Hematopoietic multipotent progenitor cell treated with erythropoietin and hydrocortisone succinate and interleukin-3 and kit ligand, for 6 days (in vitro differentiated cells): ENCODE results near the gene HSF5.
A peak's percentile ranks its signal among the peaks of the same experiment; 100 is the strongest.

Experiments used
- DNase-seq: peaks from one replicate; pipeline ENCODE4 v3.0.0-alpha.2; 2015

Gene HSF5

GRCh38 chr17:58487589-58488427 lies at the start of gene HSF5:
Gene HSF5 (minus strand): TSS chr17:58488408. CDS start chr17:58488274, 134 bp downstream.
- DNase-seq: peak; percentile 70

- DNase-seq: no peak
Measured at GRCh38 chr17:58537266-58537665, 49.1 kb upstream of the HSF5 start.

- DNase-seq: no peak
Measured at GRCh38 chr17:58536542-58536941, 48.3 kb upstream of the HSF5 start.

- DNase-seq: no peak
Measured at GRCh38 chr17:58535431-58535830, 47.2 kb upstream of the HSF5 start.

DNA sequence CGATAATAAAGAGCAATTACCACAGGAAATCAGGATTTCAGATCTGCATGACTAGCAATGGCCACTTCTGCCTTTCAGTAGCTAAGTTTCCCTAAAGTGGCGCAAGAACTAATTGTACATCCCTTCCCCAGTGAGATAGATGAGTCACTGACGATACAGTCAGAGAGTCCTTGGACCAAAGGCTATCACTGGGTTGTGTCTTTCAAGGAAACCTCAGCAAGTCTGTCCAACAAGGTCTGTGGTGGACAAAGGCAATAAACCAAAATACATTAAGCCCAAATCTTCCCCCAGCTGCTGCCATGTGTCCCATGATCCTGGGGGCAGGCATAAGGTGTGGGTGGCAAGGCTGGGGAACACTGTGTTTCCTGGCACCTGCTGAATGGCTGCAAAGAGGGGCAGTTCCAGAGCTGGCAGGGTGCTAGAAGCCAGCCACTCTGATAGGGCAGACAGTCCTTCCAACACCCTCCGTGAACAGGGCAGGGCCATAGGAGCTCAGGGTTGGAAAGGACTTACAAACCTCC lies 46.8 kb upstream of the HSF5 start:
- DNase-seq: peak; percentile 42

GRCh38 chr17:58534331-58534730 lies 46.1 kb upstream of the HSF5 start:
- DNase-seq: no peak

- no peak for DNase-seq
Measured at GRCh38 chr17:58533616-58534188, 45.5 kb upstream of the HSF5 start.

- DNase-seq: no peak
Measured at GRCh38 chr17:58532555-58532951, 44.3 kb upstream of the HSF5 start.

- peak; percentile 64 for DNase-seq
Measured at GRCh38 chr17:58531661-58532554, 43.7 kb upstream of the HSF5 start.

DNA sequence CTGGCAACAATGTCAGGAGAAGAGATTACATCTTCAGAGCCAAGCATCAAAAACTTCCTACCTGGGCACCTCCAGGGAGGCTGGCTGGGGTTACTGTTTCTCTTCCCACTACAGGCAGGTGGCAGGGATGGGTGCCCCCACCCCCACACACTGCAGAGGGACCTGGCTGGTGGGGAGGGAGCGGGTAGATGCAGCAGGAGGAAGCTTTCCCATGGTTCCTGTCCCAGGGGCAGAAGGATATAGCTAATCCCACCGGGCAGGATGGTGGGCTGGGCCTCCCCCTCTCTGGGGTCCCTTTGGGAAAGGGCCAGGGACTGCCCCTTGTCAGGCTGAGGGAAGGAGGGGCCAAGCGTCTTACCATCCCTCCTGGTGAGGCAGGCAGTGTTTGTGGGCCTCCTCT lies 42.9 kb upstream of the HSF5 start:
- no peak for DNase-seq

GRCh38 chr17:58530655-58531054 lies 42.4 kb upstream of the HSF5 start:
- DNase-seq: no peak

- no peak for DNase-seq
Measured at GRCh38 chr17:58529275-58529674, 41.1 kb upstream of the HSF5 start.

DNA sequence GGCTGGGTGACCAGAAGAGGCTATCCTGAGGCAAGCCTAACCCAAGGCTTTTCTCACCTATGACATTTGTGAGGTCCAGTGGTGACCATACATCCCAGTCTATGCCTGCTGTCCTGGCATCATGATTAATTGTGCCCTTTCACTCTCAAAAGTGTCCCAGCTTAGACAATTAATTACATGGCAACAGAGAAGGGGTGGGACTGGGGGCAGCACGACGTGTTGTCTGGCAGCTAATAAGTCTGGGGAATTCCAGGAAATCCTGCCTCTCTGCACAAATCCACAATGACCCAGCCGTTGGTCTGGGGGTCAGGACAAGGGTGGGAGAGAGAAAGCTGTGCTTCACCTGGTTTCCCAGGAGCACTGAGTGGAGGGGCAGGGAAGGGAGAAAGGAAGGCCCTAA lies 40.2 kb upstream of the HSF5 start:
- no peak for DNase-seq

- peak; percentile 33 for DNase-seq
Measured at GRCh38 chr17:58527949-58528348, 39.7 kb upstream of the HSF5 start.

DNA sequence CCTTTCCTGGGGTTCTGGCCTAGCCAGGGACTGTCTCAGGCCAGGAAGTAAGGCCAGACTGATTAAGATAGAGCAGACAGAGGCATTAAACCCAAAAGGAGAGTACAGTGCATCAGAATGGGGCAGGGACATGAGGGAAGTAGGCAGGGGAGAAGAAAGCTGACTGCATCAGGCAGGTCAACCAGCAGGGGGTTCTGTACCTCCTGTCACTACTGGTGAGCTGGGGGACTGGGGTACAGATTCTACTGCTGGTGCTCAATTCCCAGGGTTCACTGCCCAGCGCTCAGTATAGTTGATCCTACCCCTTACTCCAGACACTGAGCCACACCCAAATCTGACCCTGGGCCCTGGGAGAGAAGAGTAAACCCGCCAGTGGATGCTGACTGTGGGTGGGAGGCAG lies 39.1 kb upstream of the HSF5 start:
- DNase-seq: peak; percentile 43

GRCh38 chr17:58525239-58525638 lies 37.0 kb upstream of the HSF5 start:
- DNase-seq: no peak

DNA sequence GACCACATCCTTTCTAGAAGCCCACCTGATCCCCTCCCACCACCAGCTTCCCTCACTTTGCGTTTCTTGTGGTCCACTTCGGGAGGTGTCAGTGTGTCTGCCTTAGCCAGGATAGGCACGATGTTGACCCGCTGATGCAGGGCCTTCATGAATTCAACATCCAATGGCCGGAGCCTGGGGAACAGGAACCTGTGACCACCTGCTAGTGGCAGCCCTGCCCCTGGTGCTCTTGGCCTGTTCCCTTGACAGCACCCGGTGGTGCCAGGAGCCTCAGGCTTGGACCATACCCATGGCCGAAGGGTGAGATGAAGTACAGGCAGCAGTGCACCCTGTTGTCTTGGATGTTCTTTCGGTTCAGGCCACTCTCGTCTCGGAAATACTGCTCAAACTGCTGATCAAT lies 33.5 kb upstream of the HSF5 start:
- DNase-seq: no peak

DNA sequence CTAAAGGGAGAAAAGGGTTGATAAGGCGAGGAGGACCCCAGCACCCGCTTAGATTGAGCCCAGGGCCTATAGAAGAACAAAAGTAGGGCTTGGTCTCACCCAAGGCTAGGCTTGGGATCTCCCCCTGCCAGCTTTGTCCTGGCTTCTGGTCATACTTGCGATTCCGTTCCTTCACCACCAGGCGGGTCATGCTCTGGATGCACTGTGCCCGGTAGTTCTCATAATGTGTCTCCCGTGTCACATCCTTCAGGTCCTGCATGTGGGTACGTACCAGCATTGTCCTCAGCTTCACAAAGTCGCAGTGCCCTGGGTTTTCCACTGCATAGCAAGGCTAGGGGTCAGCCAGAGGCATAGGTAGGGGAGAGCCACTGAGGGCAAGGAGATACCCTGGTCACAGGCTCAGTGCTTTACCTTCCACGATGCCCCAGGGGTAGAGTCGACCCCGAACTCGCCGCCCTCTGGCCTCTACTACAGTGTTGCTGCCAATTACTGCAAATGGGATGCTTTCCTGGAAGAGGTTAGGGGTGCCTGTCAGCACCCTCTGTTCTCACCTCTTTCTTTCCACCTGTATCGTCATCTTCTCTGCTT lies 32.7 kb upstream of the HSF5 start:
- DNase-seq: peak; percentile 74

GRCh38 chr17:58517928-58518609 lies 29.9 kb upstream of the HSF5 start:
- DNase-seq: peak; percentile 100

GRCh38 chr17:58517378-58517927 lies 29.2 kb upstream of the HSF5 start:
- DNase-seq: no peak

GRCh38 chr17:58516644-58517377 lies 28.6 kb upstream of the HSF5 start:
- DNase-seq: no peak
